Loucy (cell line): ENCODE measurements around the gene PIAS3.

Experiments
- H2AFZ ChIP-seq: fragments of 200-600 bp; sonication (generic); 2 replicates; pipeline ENCODE4 v1.6.0; 2016; ENCODE audit warnings: antibody characterized with exemption, mild to moderate bottlenecking, low read length, moderate library complexity
- H3F3A ChIP-seq: fragments of 200-600 bp; 2 replicates; pipeline ENCODE4 v1.6.0; 2016; ENCODE audit warnings: antibody characterized with exemption, low read depth, mild to moderate bottlenecking
- H3K27me3 ChIP-seq: fragments of 200-600 bp; sonication (generic); 2 replicates; pipeline ENCODE4 v1.6.1; 2014; ENCODE audit warnings: low read length, mild to moderate bottlenecking; ENCODE audit not compliant: insufficient read depth, poor library complexity, severe bottlenecking
- H3K36me3 ChIP-seq: fragments of 200-600 bp; sonication (generic); 2 replicates; pipeline ENCODE4 v1.6.1; 2016; ENCODE audit warnings: low read length; ENCODE audit not compliant: insufficient read depth
- H3K4me1 ChIP-seq: fragments of 200-600 bp; sonication (generic); 2 replicates; pipeline ENCODE4 v1.5.1; 2014; ENCODE audit warnings: low read length, mild to moderate bottlenecking; ENCODE audit not compliant: insufficient read depth, poor library complexity, severe bottlenecking
- H3K4me2 ChIP-seq: fragments of 200-600 bp; sonication (generic); 2 replicates; pipeline ENCODE4 v1.6.0; 2014; ENCODE audit warnings: antibody characterized with exemption, low read length, low read depth, mild to moderate bottlenecking; ENCODE audit not compliant: poor library complexity, severe bottlenecking
- H3K4me3 ChIP-seq: fragments of 200-600 bp; sonication (generic); 2 replicates; pipeline ENCODE4 v1.5.1; 2014; ENCODE audit warnings: low read length, mild to moderate bottlenecking, mixed read lengths; ENCODE audit not compliant: poor library complexity, severe bottlenecking
- H3K79me2 ChIP-seq: fragments of 200-600 bp; sonication (generic); 2 replicates; pipeline ENCODE4 v1.6.1; 2014; ENCODE audit warnings: low read length; ENCODE audit not compliant: insufficient read depth
- H3K9ac ChIP-seq: fragments of 200-600 bp; sonication (generic); 2 replicates; pipeline ENCODE4 v1.6.0; 2014; ENCODE audit warnings: mild to moderate bottlenecking, low read depth, low read length, moderate library complexity; ENCODE audit not compliant: poor library complexity, severe bottlenecking
- H3K9me2 ChIP-seq: fragments of 200-600 bp; sonication (generic); replicated peaks from 2 replicates; pipeline ENCODE4 v1.6.1; 2016; ENCODE audit warnings: low read depth, low read length, mixed read lengths
- H3K9me3 ChIP-seq: fragments of 200-600 bp; sonication (generic); 2 replicates; pipeline ENCODE4 v1.6.1; 2014; ENCODE audit warnings: mild to moderate bottlenecking, antibody characterized with exemption, low read length, low read depth; ENCODE audit not compliant: insufficient read depth
- H4K20me1 ChIP-seq: fragments of 200-600 bp; sonication (generic); 2 replicates; pipeline ENCODE4 v1.6.0; 2014; ENCODE audit warnings: antibody characterized with exemption, low read length, mild to moderate bottlenecking; ENCODE audit not compliant: insufficient read depth, poor library complexity, severe bottlenecking
- EZH2phosphoT487 ChIP-seq: fragments of 200-600 bp; IDR thresholded peaks from 2 replicates; pipeline ENCODE4 v1.6.1; 2018; ENCODE audit warnings: antibody characterized with exemption, mild to moderate bottlenecking, moderate library complexity, borderline replicate concordance
- TF ChIP-seq, protein P1 (sequence below): fragments of 200-600 bp; sonication (generic); conservative IDR thresholded peaks from 2 replicates; pipeline ENCODE4 v1.5.1; 2014; ENCODE audit warnings: mild to moderate bottlenecking, antibody characterized with exemption, low read length

PIAS3 gene

DNA sequence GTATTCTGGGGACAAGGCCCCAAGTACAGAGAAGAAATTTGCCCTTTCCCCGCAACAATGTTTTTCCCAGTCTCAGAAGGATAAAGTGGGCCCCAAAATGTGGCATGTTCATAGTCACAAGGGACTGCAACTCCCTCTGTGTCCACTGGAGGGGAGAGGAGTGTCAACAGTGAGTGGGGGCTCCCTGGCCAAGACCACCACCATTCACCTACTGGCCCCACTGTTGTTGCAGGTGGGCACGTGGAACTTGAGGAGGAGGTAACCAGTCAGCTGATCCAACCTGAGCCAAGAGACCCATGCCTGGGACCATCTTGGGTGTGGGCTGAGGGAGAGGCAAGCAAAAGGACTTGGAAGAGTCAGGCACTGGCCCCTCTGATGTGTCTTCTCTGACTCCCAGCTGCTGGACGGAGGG lies 12.7 kb downstream of the PIAS3 start:
- Histone ChIP-seq H3K36me3 (peaks cover 43% of the 10 kb centered on the region; the same call in 1 of the 2 replicates), H3K4me3 (peak overlapping the region; percentile 82), H3K9ac (peak overlapping the region; percentile 68), H3F3A (no peaks in the 10 kb centered on the region), H3K9me2 (no peaks in the 10 kb centered on the region), H3K4me1 (peaks cover 11% of the 10 kb centered on the region), H3K79me2 (no peaks in the 10 kb centered on the region), H2AFZ (peak overlapping the region; percentile 80), H3K4me2 (peak overlapping the region; percentile 94), H3K9me3 (no peaks in the 10 kb centered on the region), H3K27me3 (no peaks in the 10 kb centered on the region), H4K20me1 (no peaks in the 10 kb centered on the region)
- TF ChIP-seq, protein P1, sequence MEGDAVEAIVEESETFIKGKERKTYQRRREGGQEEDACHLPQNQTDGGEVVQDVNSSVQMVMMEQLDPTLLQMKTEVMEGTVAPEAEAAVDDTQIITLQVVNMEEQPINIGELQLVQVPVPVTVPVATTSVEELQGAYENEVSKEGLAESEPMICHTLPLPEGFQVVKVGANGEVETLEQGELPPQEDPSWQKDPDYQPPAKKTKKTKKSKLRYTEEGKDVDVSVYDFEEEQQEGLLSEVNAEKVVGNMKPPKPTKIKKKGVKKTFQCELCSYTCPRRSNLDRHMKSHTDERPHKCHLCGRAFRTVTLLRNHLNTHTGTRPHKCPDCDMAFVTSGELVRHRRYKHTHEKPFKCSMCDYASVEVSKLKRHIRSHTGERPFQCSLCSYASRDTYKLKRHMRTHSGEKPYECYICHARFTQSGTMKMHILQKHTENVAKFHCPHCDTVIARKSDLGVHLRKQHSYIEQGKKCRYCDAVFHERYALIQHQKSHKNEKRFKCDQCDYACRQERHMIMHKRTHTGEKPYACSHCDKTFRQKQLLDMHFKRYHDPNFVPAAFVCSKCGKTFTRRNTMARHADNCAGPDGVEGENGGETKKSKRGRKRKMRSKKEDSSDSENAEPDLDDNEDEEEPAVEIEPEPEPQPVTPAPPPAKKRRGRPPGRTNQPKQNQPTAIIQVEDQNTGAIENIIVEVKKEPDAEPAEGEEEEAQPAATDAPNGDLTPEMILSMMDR: peak; percentile 67
- no peak for TF ChIP-seq EZH2phosphoT487

- H3K4me1 ChIP-seq: peaks cover 11% of the 10 kb centered on the region
- TF ChIP-seq EZH2phosphoT487: no peak
- TF ChIP-seq, protein P1: peak; percentile 93
- peak within 1 kb of the TSS; percentile 94 for H3K4me2 ChIP-seq
- no peaks in the 10 kb centered on the region for H3K9me2 ChIP-seq
- H3K9ac ChIP-seq: peak within 1 kb of the TSS; percentile 68
- no peaks in the 10 kb centered on the region for H3K9me3 ChIP-seq
- no peaks in the 10 kb centered on the region for H4K20me1 ChIP-seq
- peak within 1 kb of the TSS; percentile 80 for H2AFZ ChIP-seq
- H3F3A ChIP-seq: no peaks in the 10 kb centered on the region
- peaks cover 43% of the 10 kb centered on the region; the same call in 1 of the 2 replicates for H3K36me3 ChIP-seq
- peak within 1 kb of the TSS; percentile 82 for H3K4me3 ChIP-seq
- H3K27me3 ChIP-seq: no peaks in the 10 kb centered on the region
- no peaks in the 10 kb centered on the region for H3K79me2 ChIP-seq
Observed at GRCh38 chr1:145845514-145846161, 13.2 kb downstream of the PIAS3 start, which contains the start of gene NUDT17. Gene NUDT17, plus strand, starts transcription at chr1:145845630. Its CDS starts 11 bp downstream, at chr1:145845641.

DNA sequence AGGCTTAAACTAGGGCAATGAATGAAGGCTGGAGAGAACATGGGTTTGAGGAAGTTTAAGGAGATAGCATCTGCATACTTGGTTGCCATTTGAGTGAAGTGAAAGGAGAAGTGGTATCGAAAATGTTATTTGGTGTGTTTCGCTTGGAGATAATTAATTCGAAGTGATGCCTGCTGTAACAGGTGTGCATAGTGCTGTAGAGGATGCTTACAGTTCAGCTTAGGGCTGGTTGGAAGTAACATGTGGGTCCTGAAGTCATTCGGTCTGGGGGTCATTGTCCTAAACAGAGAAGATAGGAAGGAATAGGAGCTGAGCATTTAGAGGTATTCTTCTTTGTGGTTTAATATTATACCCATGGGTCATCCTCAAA lies 13.8 kb downstream of the PIAS3 start:
- H3F3A ChIP-seq: no peaks in the 10 kb centered on the region
- H4K20me1 ChIP-seq: no peaks in the 10 kb centered on the region
- no peaks in the 10 kb centered on the region for H3K79me2 ChIP-seq
- peaks cover 11% of the 10 kb centered on the region for H3K4me1 ChIP-seq
- H3K4me3 ChIP-seq: peak overlapping the region; percentile 82
- TF ChIP-seq, protein P1: no peak
- no peak for TF ChIP-seq EZH2phosphoT487
- peak overlapping the region; percentile 68 for H3K9ac ChIP-seq
- H2AFZ ChIP-seq: peak overlapping the region; percentile 80; the same call in 1 of the 2 replicates
- no peaks in the 10 kb centered on the region for H3K9me2 ChIP-seq
- no peaks in the 10 kb centered on the region for H3K9me3 ChIP-seq
- H3K4me2 ChIP-seq: peak overlapping the region; percentile 94
- H3K27me3 ChIP-seq: no peaks in the 10 kb centered on the region
- H3K36me3 ChIP-seq: peaks cover 44% of the 10 kb centered on the region; the same call in 1 of the 2 replicates
